ENCODE results near the gene COL6A2. TPM values are rescaled to one million over a fixed set of nuclear protein-coding genes. Genes with fewer than 3 reads are reported as not detected.

The COL6A2 gene
- total and polyA plus RNA-seq, 2 donors = 55.2 to 182 TPM

DNA sequence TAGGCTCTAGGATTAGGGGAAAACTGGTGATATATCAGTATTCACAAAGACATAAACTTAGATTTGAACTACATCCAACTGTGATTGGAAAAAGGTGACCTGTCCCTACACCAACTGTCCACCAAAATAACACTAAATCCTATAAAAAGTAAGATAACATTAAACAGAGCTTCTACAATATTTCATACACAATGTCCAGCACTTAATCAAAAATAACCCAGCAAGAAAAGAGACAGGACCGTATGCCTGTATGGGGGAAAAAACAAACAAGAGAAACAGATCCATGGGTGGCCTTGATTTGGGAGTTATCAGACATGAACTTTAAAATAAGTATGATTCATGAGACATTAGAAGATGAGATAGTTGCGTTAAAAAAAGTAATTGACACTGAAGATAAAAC lies 9.7 kb upstream of the COL6A2 start:
- no peaks in the 10 kb centered on the region for H3K4me1 ChIP-seq (ENCODE audit: control insufficient read depth in 2 of 2, insufficient read depth in 2 of 2, low read length in 2 of 2)
- peaks cover 1 to 13% of the 10 kb centered on the region in 2 donors for H3K9me3 ChIP-seq (ENCODE audit: control insufficient read depth in 2 of 2, insufficient read depth in 1 of 2, low read length in 1 of 2)
- peaks cover 0 to 2% of the 10 kb centered on the region in 2 donors for H3K27me3 ChIP-seq (ENCODE audit: control insufficient read depth in 2 of 2, insufficient read depth in 1 of 2, low read length in 1 of 2)
- no peak overlapping the region for H3K27ac ChIP-seq (ENCODE audit: low read depth in 1 of 2, low read length in 1 of 2)
- H3K4me3 ChIP-seq (ENCODE audit: low read length in 2 of 2) = no peak overlapping the region
- no peaks in the 10 kb centered on the region for H3K36me3 ChIP-seq (ENCODE audit: control insufficient read depth in 2 of 2, insufficient read depth in 2 of 2, low read length in 1 of 2)
- no peak for DNase-seq (ENCODE audit: low read depth in 6 of 9, low spot score in 9 of 9)
- 96% methylated on average over 2 of the region's 2 CpGs for WGBS

GRCh38 chr21:46089285-46089684 lies 8.6 kb upstream of the COL6A2 start:
- Histone ChIP-seq H3K4me1 (ENCODE audit: control insufficient read depth in 2 of 2, insufficient read depth in 2 of 2, low read length in 2 of 2) (no peaks in the 10 kb centered on the region), H3K9me3 (ENCODE audit: control insufficient read depth in 2 of 2, insufficient read depth in 1 of 2, low read length in 1 of 2) (peaks cover 1 to 3% of the 10 kb centered on the region in 2 donors), H3K36me3 (ENCODE audit: control insufficient read depth in 2 of 2, insufficient read depth in 2 of 2, low read length in 1 of 2) (no peaks in the 10 kb centered on the region), H3K27ac (ENCODE audit: low read depth in 1 of 2, low read length in 1 of 2) (no peak overlapping the region), H3K4me3 (ENCODE audit: low read length in 2 of 2) (no peak overlapping the region), H3K27me3 (ENCODE audit: control insufficient read depth in 2 of 2, insufficient read depth in 1 of 2, low read length in 1 of 2) (no peaks in the 10 kb centered on the region)
- WGBS = 87% methylated on average over 5 of the region's 5 CpGs
- no peak for DNase-seq (ENCODE audit: low read depth in 6 of 9, low spot score in 9 of 9)

GRCh38 chr21:46091118-46091517 lies 6.8 kb upstream of the COL6A2 start:
- no peak for DNase-seq (ENCODE audit: low read depth in 6 of 9, low spot score in 9 of 9)
- Histone ChIP-seq H3K27ac (ENCODE audit: low read depth in 1 of 2, low read length in 1 of 2) (no peak overlapping the region), H3K9me3 (ENCODE audit: control insufficient read depth in 2 of 2, insufficient read depth in 1 of 2, low read length in 1 of 2) (peaks cover 0 to 1% of the 10 kb centered on the region in 2 donors), H3K27me3 (ENCODE audit: control insufficient read depth in 2 of 2, insufficient read depth in 1 of 2, low read length in 1 of 2) (peaks cover 4 to 7% of the 10 kb centered on the region in 2 donors), H3K4me1 (ENCODE audit: control insufficient read depth in 2 of 2, insufficient read depth in 2 of 2, low read length in 2 of 2) (no peaks in the 10 kb centered on the region), H3K4me3 (ENCODE audit: low read length in 2 of 2) (no peak overlapping the region), H3K36me3 (ENCODE audit: control insufficient read depth in 2 of 2, insufficient read depth in 2 of 2, low read length in 1 of 2) (no peaks in the 10 kb centered on the region)
- WGBS = 90% methylated on average over 4 of the region's 4 CpGs

GRCh38 chr21:46091631-46092025 lies 6.3 kb upstream of the COL6A2 start:
- Histone ChIP-seq H3K27me3 (ENCODE audit: control insufficient read depth in 2 of 2, insufficient read depth in 1 of 2, low read length in 1 of 2) (peaks cover 6 to 12% of the 10 kb centered on the region in 2 donors), H3K9me3 (ENCODE audit: control insufficient read depth in 2 of 2, insufficient read depth in 1 of 2, low read length in 1 of 2) (peaks cover 0 to 1% of the 10 kb centered on the region in 2 donors), H3K4me3 (ENCODE audit: low read length in 2 of 2) (no peak overlapping the region), H3K4me1 (ENCODE audit: control insufficient read depth in 2 of 2, insufficient read depth in 2 of 2, low read length in 2 of 2) (no peaks in the 10 kb centered on the region), H3K36me3 (ENCODE audit: control insufficient read depth in 2 of 2, insufficient read depth in 2 of 2, low read length in 1 of 2) (no peaks in the 10 kb centered on the region), H3K27ac (ENCODE audit: low read depth in 1 of 2, low read length in 1 of 2) (no peak overlapping the region)
- no peak for DNase-seq (ENCODE audit: low read depth in 6 of 9, low spot score in 9 of 9)
- 94% methylated on average over 8 of the region's 8 CpGs for WGBS

GRCh38 chr21:46092026-46092764 lies 5.7 kb upstream of the COL6A2 start:
- Histone ChIP-seq H3K9me3 (ENCODE audit: control insufficient read depth in 2 of 2, insufficient read depth in 1 of 2, low read length in 1 of 2) (peaks cover 0 to 1% of the 10 kb centered on the region in 2 donors), H3K4me3 (ENCODE audit: low read length in 2 of 2) (no peak overlapping the region), H3K36me3 (ENCODE audit: control insufficient read depth in 2 of 2, insufficient read depth in 2 of 2, low read length in 1 of 2) (no peaks in the 10 kb centered on the region), H3K27me3 (ENCODE audit: control insufficient read depth in 2 of 2, insufficient read depth in 1 of 2, low read length in 1 of 2) (peaks cover 6 to 17% of the 10 kb centered on the region in 2 donors), H3K27ac (ENCODE audit: low read depth in 1 of 2, low read length in 1 of 2) (no peak overlapping the region), H3K4me1 (ENCODE audit: control insufficient read depth in 2 of 2, insufficient read depth in 2 of 2, low read length in 2 of 2) (no peaks in the 10 kb centered on the region)
- 86% methylated on average over 23 of the region's 23 CpGs for WGBS
- DNase-seq (ENCODE audit: low read depth in 6 of 9, low spot score in 9 of 9) = no peak

GRCh38 chr21:46092811-46093667 lies 4.9 kb upstream of the COL6A2 start:
- H3K4me1 ChIP-seq (ENCODE audit: control insufficient read depth in 2 of 2, insufficient read depth in 2 of 2, low read length in 2 of 2) = no peaks in the 10 kb centered on the region
- no peaks in the 10 kb centered on the region for H3K36me3 ChIP-seq (ENCODE audit: control insufficient read depth in 2 of 2, insufficient read depth in 2 of 2, low read length in 1 of 2)
- no peak for DNase-seq (ENCODE audit: low read depth in 6 of 9, low spot score in 9 of 9)
- H3K27ac ChIP-seq (ENCODE audit: low read depth in 1 of 2, low read length in 1 of 2) = no peak overlapping the region
- 92% methylated on average over 11 of the region's 11 CpGs for WGBS
- H3K27me3 ChIP-seq (ENCODE audit: control insufficient read depth in 2 of 2, insufficient read depth in 1 of 2, low read length in 1 of 2) = peaks cover 15 to 26% of the 10 kb centered on the region in 2 donors
- no peak overlapping the region for H3K4me3 ChIP-seq (ENCODE audit: low read length in 2 of 2)
- peaks cover 0 to 1% of the 10 kb centered on the region in 2 donors for H3K9me3 ChIP-seq (ENCODE audit: control insufficient read depth in 2 of 2, insufficient read depth in 1 of 2, low read length in 1 of 2)

DNA sequence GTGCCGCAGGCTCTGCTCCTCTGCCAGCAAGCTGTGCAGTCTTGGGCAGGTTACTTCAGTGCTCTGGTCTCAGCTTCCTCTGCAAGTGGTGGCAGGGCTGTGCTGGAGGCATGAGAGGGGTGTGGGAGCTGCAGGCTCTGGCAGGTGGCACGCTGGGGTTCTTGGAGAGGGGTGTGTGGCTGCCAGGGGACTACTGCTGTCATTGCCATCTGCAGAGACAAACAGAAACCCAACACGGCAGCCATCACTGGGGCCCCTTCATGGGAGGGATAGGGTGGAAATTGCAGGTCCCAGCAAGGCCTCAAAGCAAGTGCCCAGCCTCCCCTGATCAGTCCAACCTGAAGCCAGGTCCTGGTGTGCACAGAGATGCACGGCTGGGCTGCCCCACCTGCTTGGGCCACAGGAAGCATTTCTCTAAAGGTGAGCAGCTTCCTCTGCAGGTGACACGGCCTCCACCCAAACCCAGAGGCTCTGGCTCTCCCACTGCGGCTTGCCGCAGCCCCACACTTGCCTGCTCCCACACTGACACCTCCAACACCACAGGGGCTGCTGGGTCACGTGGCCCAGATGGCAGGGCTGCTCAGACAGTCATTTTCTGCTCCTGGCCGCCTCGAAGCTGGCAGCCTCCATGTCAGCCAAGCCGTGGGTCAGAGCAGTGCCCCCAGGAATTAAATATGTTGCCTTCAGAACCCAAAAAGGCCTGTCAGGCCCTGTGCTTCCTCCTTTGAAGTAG lies 4.1 kb upstream of the COL6A2 start:
- peaks cover 22 to 32% of the 10 kb centered on the region in 2 donors for H3K27me3 ChIP-seq (ENCODE audit: control insufficient read depth in 2 of 2, insufficient read depth in 1 of 2, low read length in 1 of 2)
- H3K9me3 ChIP-seq (ENCODE audit: control insufficient read depth in 2 of 2, insufficient read depth in 1 of 2, low read length in 1 of 2) = peaks cover 0 to 1% of the 10 kb centered on the region in 2 donors
- H3K4me3 ChIP-seq (ENCODE audit: low read length in 2 of 2) = no peak overlapping the region
- 81% methylated on average over 11 of the region's 11 CpGs for WGBS
- no peak overlapping the region for H3K27ac ChIP-seq (ENCODE audit: low read depth in 1 of 2, low read length in 1 of 2)
- H3K4me1 ChIP-seq (ENCODE audit: control insufficient read depth in 2 of 2, insufficient read depth in 2 of 2, low read length in 2 of 2) = peaks cover 0 to 2% of the 10 kb centered on the region in 2 donors
- no peak for DNase-seq (ENCODE audit: low read depth in 6 of 9, low spot score in 9 of 9)
- no peaks in the 10 kb centered on the region for H3K36me3 ChIP-seq (ENCODE audit: control insufficient read depth in 2 of 2, insufficient read depth in 2 of 2, low read length in 1 of 2)

- peaks cover 26 to 39% of the 10 kb centered on the region in 2 donors for H3K27me3 ChIP-seq (ENCODE audit: control insufficient read depth in 2 of 2, insufficient read depth in 1 of 2, low read length in 1 of 2)
- H3K36me3 ChIP-seq (ENCODE audit: control insufficient read depth in 2 of 2, insufficient read depth in 2 of 2, low read length in 1 of 2) = no peaks in the 10 kb centered on the region
- DNase-seq (ENCODE audit: low read depth in 6 of 9, low spot score in 9 of 9) = no peak
- peaks cover 0 to 2% of the 10 kb centered on the region in 2 donors for H3K4me1 ChIP-seq (ENCODE audit: control insufficient read depth in 2 of 2, insufficient read depth in 2 of 2, low read length in 2 of 2)
- WGBS = 90% methylated on average over 14 of the region's 14 CpGs
- H3K9me3 ChIP-seq (ENCODE audit: control insufficient read depth in 2 of 2, insufficient read depth in 1 of 2, low read length in 1 of 2) = peaks cover 1 to 2% of the 10 kb centered on the region in 2 donors
- no peak overlapping the region for H3K4me3 ChIP-seq (ENCODE audit: low read length in 2 of 2)
- H3K27ac ChIP-seq (ENCODE audit: low read depth in 1 of 2, low read length in 1 of 2) = no peak overlapping the region
These were observed 3.4 kb upstream of the COL6A2 start for GRCh38 chr21:46094401-46095082.
